Effector CD8-positive, alpha-beta T cell (primary cell): ENCODE data around the gene CCL15.
"Not testable (repeated sequence)": the region's sequence is repeated elsewhere in the genome, so short reads cannot be mapped to it uniquely, and the experiment has no call there.

Source experiments
- DNase-seq: peaks from one replicate; lab custom pipeline; 2025; lab: John Stamatoyannopoulos, UW
- total RNA-seq, 4 experiments: gene quantifications; one replicate each; lab custom pipeline; 2026; lab: John Stamatoyannopoulos, UW

The CCL15 gene, protein sequence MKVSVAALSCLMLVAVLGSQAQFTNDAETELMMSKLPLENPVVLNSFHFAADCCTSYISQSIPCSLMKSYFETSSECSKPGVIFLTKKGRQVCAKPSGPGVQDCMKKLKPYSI
- 0 reads per million in 4 experiments for total RNA-seq

DNA sequence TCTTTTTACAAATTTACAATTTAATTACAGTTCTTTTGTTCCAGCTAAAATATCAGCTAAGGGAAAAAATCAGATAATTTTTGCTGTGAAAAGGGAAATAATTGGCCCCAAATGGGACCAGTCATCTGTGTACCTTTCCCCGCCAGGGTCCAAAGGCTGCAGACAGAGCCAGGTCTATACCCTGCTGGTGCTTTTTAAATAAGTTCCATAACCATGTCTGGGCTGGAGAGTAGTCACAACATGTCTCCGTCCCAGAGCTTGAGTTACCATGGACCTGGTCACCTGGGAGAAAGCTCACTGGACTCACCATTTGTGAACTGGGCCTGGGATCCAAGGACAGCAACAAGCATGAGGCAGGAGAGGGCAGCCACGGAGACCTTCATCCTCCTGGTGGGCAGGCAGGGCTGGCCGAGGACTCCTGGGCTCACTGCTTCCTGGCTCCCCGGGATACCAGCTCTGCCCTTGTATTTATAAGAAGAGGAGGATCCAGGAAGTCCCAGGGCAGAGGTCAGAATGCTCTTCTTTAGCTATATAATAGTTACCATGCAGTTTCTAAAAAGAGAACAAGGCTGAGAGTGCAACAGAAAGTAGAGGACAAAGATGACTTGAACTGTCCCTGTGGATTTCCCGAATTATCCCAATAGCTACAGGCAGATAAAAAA is at the start of gene CCL15:
Gene CCL15 (minus strand): TSS at position 444 of the 662 bp plus-strand sequence. CDS start 61 bp downstream, at position 383.
- DNase-seq = no peak

DNA sequence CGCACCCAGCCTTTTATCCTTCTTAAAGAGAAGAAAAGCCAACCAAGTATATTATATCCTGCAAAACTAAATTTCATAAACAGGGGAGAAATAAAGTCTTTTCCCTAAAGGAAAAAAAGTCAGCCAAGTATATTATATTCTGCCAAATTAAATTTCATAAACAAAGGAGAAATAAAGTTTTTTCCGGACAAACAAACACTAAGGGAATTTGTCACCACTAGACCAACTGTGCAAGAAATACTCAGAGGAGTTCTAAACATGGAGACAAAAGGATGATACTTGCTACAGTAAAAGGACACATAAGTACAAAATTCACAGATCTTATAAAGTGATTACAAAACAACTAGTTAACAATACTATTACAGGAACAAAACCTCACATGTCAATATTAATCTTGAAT is 48.3 kb upstream of the CCL15 start:
- no peak for DNase-seq

DNA sequence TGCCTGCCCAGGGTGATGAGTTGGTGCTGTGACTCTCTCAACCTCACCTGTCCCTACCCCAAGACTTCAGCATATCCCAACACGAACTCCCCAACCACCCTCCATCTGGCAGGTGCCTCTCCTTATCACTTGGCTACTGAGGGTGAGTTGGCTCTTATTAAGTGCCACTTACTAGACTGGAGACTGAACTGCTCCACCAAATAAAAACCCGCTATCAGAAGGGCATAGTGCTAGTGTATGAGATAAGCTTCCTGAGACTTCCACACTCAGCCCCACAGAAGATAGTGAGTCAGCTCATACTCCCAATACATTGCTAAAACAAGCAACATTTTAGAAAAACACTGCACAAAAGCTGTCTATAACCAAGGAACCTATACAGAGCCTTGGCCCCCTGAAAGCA is 46.7 kb upstream of the CCL15 start:
- no peak for DNase-seq

DNA sequence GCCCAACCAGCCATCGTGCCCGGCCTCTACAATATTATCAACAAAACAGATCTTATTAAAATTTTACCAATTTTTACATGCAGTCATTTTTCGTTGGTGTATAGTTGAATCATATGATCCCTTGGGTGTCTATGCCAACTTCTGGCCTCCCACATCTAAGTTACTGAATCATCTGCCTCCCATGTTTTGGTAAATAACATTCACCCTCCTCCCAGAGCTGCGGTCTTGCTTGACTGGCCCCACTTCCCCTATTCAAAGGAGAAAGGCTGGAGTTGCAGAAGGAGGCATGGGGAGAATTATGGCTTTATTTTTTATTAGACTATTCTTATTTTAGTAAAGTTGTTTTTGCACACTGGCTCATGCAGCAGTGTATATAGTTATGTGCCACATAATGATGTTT is 34.9 kb upstream of the CCL15 start:
- no peak for DNase-seq

DNA sequence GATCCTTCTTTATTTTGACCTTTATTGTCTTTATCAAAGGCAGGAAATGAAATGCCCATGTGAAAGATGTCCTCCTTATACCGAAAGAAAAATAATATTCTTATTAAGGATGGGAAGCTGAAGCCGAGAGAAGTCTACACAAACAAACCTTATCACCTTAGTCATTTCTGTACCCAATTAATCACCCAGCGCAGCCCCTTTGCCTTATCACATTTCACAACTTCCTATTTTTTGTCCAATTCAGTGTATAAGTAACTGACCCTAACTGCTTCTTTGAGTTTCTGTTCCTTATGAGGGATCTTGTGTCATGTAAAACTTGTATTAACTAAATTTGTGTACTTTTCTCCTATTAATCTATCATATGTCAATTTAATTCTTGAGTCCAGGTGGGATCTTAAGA is 32.8 kb upstream of the CCL15 start:
- DNase-seq = no peak

DNA sequence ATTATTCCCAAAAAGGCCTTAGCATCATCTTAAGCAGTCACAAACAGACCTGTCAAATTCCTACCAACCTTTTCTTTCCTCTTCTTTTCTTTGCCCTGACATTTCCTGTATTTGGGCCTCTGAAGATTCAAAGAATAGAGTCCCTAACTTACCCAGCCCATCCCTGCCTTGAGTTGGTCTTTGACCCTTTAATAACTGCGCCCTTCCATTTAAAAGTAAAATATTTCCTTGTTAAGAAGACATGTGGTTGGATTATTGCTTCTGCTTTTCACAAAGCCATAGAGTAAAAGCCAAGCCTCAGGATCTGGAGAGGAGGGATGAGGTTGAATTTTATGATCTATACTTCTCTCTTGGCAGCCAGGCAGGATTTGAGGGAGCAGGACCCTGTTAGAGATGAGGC is 29.6 kb upstream of the CCL15 start:
- no peak for DNase-seq

DNA sequence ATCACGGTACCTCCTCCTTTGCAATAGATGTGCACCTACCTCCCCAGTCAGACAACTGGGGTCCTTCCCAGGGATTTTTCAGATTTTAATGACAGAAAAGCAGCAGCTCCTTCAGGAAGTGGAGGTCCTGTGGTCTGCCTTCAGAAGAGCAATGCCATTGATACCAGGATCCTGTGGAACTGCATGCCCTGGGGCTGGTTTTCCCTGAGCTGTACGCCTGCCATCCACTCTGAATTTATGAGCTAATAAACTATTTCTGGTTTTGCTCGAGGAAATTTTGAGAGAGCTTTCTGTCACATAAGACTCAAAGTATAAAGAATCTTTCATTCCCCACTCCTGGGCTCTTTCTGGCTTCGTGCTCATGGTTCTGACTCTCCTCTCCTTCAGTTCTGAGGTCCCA is 26.4 kb upstream of the CCL15 start:
- DNase-seq = no peak

DNA sequence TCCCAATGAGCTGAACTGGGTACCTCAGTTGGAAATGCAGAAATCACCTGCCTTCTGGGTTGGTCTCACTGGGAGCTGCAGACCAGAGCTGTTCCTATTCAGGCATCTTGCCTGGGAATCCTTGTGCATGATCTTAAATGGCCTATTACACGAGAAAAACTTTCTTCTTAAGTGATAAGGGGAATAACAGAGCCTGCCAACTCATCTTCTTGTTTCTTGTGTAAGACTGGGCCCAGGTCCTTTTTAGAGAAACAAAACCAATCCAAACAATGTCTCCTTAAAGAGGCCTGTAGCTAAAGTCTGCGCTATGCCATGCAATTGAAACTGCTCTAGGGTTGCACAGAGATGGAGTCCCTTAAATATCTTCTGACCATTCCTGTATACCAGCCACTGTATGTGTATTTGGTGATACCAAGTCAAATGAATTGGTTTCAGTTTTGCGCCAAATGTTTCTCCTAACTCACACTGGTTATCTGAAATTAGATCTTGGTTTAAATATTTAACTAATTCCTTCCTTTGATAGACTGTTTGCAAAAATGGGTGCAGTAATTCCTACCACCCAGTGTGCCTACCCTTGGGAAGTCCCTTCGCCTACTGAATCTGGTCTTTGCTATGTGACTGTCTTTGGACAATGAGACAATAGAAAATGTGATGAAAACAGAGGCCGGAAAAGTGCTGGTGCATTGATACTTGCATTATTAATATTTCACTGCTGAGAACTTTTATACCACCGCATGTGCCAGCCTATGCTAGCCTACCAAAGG is 22.9 kb upstream of the CCL15 start:
- DNase-seq = no peak

DNA sequence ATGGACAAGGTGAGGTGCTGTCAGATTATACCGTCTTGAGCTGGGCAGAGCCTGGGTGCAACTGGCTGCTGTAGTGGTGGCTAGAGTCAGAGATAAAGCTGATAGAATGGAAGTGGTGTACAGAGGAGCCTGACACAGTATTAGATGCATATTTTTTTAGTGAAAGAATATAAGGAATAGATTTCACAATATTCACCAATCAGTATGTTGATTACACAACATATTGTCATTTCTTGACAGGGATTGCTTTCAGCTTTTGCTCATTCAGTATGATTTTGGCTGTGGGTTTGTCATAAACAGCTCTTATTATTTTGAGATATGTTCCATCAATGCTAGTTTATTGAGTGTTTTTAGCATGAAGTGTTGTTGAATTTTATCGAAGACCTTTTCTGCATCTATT is 18.1 kb upstream of the CCL15 start:
- DNase-seq = no peak

DNA sequence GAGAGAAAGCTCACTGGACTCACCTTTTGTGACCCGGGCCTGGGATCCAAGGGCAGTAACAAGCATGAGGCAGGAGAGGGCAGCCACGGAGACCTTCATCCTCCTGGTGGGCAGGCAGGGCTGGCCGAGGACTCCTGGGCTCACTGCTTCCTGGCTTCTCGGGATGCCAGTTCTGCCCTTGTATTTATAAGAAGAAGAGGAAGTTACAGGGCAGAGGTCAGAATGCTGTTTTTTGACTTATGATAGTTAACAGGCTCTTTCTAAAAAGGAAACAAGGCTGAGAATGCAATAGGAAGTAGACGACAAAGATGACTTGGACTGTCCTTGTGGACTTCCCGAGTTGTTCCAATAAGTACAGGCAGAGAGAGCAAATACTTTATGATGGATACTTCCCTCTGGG is 16.4 kb upstream of the CCL15 start, which contains the start of gene CCL23:
Gene CCL23 (minus strand): TSS at position 174 of the 400 bp plus-strand sequence. CDS start 75 bp downstream, at position 99.
- DNase-seq = no peak

DNA sequence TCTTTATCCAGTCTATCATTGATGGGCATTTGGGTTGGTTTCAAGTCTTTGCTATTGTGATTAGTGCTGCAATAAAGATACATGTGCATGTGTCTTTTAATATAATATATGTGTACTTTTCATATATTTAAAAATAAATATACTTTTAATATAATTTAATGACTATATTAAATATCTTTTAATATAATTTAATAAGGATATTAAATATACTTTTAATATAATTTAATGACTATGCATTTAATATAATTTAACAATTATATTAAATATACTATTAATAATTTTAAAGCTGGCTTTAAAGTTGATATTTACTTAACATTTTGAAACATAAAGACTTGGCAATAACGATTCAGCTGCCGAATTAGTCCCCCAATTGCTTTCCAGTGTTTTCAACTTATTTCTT is 15.2 kb upstream of the CCL15 start:
- no peak for DNase-seq

DNA sequence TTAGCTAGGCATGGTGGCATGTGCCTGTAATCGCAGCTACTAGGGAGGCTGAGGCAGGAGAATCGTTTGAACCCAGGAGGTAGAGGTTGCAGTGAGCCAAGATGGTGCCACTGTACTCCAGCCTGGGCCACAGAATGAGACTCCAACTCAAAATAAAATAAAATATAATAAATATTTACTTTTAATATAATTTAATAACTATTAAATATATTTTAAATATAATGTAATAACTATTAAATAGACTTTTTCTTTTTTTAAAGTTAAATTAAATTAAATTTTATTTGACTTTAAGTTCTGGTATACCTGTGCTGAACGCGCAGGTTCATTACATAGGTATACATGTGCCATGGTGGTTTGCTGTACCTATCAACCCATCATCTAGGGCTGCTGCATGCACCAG is 14.5 kb upstream of the CCL15 start:
- DNase-seq = not testable (repeated sequence)

DNA sequence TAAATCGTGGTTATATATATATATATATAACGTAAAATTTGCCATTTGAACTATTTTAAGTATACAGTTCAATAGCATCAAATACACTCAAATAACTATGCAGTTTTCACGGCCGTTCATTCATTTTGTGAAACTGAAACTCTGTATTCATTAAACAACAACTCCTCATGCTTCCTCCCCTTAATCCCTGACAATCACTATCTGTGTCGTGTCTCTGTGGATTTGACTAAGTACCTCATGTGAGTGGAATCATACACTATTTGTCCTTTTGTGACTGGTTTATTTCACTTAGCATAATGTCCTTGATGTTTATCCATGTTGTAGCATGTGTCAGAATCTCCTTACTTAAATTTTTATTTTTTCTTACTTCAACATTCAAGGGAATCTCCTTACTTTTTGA is 13.6 kb upstream of the CCL15 start:
- DNase-seq = no peak

DNA sequence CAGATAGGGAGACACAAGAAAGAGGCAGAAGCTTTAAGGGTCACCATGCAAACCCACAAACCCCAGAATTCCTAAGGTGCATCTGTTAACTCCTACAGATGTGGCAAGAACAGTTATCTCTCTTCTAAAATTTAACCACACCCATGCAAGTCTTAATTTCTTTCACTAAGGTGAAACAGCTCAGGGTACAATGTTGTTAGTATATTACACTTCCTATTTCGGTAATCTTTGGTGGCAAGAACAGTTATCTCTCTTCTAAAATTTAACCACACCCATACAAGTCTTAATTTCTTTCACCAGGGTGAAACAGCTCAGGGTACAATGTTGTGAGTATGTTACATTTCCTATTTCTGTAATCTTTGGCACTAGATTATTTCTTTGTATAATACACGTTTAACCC is 9.8 kb upstream of the CCL15 start:
- no peak for DNase-seq

DNA sequence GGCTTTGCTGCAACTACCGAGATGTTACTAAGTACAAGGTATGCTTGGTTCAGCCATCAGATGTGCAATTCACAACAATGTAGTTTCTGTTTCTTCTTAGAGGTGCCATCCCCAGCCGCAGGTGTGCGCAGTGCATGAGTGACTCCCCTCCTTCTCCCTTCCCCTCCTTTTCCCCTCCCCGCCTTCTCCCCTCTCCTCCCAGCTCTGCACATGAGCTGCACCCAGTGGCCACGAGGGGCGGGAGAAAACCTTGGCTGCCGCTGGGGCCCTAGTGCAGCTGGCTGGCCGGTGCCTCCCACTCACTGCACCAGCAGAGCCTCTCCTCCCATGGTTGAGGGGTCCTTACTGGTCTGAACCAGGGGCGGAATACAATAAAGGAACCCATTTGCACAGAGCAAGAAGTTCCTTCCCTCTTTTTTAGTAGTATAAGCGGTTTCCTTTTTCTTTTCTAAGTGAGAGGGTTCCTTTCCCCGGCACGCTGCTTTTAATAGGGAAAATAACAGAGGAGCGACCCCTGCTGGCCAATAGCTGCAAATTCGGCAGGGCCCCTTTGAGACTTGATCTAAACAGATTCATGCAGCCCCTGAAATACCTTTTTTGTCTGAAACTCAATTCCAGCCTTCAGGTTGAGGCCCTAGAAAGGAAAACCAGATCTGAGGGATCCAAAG is 7.8 kb upstream of the CCL15 start:
- no peak for DNase-seq

DNA sequence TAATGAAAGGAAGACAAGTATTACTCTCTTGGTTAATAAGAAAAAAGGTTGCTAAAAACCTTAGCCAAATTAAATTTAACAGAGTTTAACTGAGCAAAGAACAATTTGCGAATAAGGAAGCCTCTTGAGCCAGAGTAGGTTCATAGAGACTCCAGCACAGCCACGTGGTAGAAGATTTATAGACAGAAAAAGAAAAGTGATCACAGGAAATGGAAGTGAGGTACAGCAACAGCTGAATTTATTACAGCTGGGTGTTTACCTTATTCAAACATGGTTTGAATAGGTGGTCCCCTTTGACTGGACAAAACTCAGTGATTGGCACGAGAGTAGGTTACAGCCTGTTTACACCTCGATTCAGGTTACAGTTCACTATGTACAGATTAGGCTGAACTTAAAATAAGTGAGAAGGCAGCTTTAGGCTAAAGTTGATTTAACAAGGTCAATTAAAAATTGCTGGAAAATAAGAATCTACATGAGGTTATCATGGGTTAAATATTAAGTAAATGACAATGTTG is 3.3 kb upstream of the CCL15 start:
- no peak for DNase-seq

DNA sequence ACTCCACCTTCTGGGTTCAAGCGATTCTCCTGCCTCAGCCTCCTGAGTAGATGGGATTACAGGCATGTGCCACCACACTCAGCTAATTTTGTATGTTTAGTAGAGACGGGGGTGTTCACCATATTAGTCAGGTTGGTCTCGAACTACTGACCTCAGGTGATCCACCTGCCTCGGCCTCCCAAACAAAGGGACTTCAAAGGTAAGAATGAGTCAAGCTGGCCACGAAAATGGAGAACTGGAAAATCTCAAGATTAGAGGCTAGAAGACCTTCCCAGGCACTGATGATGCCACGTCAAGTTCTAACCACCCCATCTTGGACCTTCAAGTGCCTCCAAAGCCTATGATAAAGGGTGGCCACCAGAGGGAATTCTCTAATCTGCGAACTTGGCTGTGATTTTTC is 1.3 kb upstream of the CCL15 start:
- DNase-seq = no peak

DNA sequence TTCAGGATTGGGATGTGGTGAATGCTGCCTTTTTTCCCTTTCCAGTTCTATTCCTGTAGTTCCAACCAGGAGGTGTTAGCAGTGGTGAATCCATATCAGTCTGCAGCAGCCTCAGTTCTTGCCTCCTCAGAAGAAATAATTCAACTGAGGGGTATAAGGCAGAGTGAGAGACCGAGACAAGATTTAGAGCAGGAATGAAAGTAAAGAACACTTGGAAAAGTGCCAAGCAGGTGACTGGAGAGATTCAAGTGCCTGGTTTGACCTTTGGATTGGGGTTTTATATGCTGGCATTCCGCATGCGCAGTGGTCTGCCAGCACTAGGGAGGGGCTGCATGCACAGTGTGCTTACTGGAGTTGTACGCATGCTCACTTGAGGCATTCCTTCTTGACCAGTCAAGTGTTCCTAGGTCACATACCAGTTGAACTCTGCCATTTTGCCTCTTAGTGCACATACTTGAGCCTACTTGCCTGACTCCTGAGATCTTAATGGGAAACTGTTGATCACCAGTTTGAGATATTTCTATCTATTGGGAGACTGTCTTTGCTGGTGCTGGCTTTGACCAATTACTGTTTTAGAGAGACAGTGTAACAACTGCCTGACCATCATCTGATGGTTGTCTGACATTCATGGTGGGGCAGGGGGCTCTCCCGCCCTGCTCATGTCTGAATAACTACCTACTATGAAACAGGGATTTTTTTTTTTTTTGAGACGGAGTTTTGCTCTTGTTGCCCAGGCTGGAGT is 680 bp upstream of the CCL15 start:
- DNase-seq = no peak

DNA sequence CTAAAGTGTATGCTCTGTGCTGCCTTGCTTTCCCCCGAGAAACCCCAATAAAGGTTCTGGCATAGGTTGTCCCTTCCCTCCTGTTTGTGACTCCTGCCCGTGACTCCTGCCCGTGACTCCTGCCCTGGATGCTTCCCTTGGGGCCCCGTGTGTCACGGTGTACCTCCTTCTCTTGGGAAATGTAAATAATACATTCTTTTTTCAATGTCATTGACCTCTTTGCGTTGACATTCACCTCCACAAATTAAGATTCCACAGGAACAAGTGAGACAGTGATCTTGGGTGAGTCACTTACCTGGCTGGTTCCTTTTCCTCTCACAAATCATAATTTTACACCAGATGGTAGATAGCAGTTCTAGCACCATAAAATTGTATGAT is 632 bp downstream of the CCL15 start:
- no peak for DNase-seq

DNA sequence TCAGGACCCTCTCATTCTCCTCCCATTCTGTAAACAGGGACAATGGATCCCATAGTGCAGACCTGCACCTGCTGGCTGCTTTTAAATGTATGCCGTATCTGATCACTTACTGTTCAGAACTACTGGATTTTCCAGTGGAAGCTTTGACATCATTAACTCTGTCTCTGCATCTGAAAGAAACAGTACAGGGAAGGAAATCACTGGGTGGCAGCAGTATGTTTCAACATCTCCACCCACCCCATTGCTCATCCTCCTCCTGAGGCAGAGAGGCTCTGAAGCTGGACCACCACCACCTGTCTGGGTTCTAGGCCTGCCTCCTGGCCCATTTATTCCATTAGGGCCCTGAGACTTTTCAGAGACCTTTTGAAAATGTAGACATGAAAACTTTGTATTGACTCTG is 2.6 kb downstream of the CCL15 start:
- DNase-seq = no peak

DNA sequence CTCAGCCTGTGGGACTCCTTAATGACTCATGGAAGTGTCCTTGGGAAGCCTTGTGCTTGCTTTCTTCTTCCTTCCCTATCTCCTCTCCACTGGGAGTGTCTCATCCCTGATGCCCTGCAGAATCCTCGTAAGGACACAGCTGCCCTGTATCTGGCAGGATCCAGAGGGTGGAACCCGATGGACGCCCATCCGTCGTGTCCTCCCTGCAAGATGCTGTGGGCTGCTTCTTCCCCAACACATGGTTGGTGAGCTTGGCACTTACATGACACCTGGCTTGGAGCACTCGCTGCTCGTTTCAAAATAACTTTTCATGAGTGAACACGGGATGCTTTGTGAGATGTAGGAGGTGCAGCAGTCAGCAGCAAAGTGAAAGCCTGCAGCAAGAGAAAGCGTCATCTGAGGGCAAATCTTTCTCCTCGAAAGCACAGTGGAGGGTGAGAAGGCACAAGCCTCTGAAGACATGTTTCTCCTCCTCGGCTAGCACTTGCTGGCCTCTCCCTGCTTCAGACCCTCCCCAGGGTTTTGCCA is 3.3 kb downstream of the CCL15 start:
- no peak for DNase-seq

DNA sequence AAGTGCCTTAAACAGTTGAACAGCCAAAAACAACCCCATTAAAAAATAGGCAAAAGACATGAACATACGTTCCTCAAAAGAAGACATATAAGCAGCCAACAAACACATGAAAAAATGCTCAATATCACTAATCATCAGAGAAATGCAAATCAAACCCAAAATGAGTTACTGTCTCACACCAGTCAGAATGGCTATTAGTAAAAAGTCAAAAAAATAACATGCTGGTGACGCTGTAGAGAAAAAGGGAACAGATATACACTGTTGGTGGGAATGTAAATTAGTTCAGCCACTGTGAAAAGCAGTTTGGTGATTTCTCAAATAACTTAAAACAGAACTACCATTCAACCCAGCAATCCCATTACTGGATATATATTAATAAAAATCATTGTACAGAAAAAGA is 6.0 kb downstream of the CCL15 start:
- DNase-seq = not testable (repeated sequence)
